HFF-Myc (cell line): ENCODE data around the gene PAH.

ENCODE experiments used
- DNase-seq: peaks from one replicate; pipeline ENCODE4 v3.0.0-alpha.2; 2011; ENCODE audit warnings: low read depth; ENCODE audit errors: extremely low read depth
- H3K4me3 ChIP-seq: replicated peaks from 2 replicates; pipeline ENCODE4 v1.5.1; 2011; ENCODE audit warnings: low read depth, mild to moderate bottlenecking, control low read depth, low read length
- CTCF ChIP-seq: IDR thresholded peaks from 2 replicates; pipeline ENCODE4 v1.5.1; 2012; ENCODE audit warnings: mild to moderate bottlenecking, low read depth, low read length, control low read depth; ENCODE audit errors: missing control alignments

Gene PAH

GRCh38 chr12:102913453-102914226 lies 3.4 kb downstream of the PAH start:
- no peak for TF ChIP-seq CTCF
- no peak for DNase-seq
- H3K4me3 ChIP-seq: no peak overlapping the region

GRCh38 chr12:102912258-102912657 lies 4.8 kb downstream of the PAH start:
- no peak for DNase-seq
- H3K4me3 ChIP-seq: no peak overlapping the region
- no peak for TF ChIP-seq CTCF

GRCh38 chr12:102911320-102911719 lies 5.7 kb downstream of the PAH start:
- H3K4me3 ChIP-seq: no peak overlapping the region
- no peak for DNase-seq
- TF ChIP-seq CTCF: no peak

GRCh38 chr12:102910792-102911191 lies 6.3 kb downstream of the PAH start:
- no peak for TF ChIP-seq CTCF
- H3K4me3 ChIP-seq: no peak overlapping the region
- DNase-seq: no peak

- DNase-seq: no peak
- TF ChIP-seq CTCF: no peak
- H3K4me3 ChIP-seq: no peak overlapping the region
Observed at GRCh38 chr12:102910137-102910536, 6.9 kb downstream of the PAH start.

- H3K4me3 ChIP-seq: no peak overlapping the region
- no peak for DNase-seq
- TF ChIP-seq CTCF: no peak
Observed at GRCh38 chr12:102907918-102908317, 9.1 kb downstream of the PAH start.

- no peak overlapping the region for H3K4me3 ChIP-seq
- TF ChIP-seq CTCF: no peak
- DNase-seq: no peak
Observed at GRCh38 chr12:102905229-102905628, 11.8 kb downstream of the PAH start.
